D341Med (cell line): ENCODE results near the gene OR9A2.

Experiments
- DNase-seq: peaks from one replicate; pipeline ENCODE4 v3.0.0; 2012; ENCODE audit warnings: low spot score

OR9A2 gene, protein sequence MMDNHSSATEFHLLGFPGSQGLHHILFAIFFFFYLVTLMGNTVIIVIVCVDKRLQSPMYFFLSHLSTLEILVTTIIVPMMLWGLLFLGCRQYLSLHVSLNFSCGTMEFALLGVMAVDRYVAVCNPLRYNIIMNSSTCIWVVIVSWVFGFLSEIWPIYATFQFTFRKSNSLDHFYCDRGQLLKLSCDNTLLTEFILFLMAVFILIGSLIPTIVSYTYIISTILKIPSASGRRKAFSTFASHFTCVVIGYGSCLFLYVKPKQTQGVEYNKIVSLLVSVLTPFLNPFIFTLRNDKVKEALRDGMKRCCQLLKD

DNA sequence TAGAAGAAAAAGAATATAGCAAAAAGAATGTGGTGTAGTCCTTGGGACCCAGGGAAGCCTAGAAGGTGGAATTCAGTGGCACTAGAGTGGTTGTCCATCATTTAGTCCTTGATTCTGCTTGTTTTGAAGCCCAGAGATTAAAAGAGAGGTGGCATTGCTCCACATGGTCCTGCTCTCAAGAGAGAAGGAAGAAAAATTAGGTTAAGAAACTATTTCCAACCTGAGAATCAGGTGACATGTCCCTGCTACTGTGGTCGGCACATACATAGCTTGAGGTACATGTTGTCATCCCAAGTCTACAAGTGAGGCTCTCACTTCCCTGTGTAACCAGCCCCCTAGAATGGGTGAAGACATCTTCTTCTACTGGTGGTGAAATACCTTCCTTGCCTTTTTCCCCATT is at the start of gene OR9A2:
Gene OR9A2, minus strand, starts transcription at position 101 of the 400 bp plus-strand sequence. Its CDS starts 0 bp downstream, at position 101.
- DNase-seq: no peak

DNA sequence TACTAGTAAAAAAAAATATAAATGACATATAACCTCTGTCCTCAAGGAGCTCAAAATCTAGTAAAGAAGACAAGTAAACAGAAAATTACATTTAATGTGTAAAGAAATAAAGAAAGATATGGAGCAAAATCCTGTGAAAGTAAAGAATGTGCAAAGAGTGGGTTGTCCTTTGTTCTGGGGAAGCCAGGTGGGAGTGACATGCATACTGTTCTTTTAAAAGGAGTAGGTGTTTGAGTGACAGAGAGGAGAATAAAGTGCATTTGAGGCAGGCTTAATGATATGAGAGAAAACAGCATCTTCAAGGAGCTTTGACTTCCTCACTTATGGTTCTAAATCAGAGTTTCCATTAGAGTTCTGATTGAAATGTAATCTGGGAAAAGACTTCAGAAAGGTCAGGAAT is 47.2 kb upstream of the OR9A2 start:
- DNase-seq: no peak

DNA sequence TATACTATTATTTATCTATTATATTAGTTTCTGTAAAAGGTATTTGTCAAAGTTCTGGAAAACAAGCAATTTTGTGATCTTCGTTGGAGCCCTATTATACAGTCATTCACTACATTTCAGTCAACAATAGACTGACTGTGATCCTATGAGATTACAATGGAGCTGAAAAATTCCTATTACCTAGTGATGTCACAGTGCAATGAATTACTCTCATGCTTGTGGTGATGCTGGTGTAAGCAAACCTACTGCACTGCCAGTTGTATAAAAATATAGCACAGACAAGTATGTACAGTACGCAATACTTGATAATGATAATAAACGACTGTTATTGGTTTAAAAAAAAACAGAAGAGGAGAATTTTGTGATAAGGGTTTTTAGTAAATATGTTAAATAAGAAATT is 46.6 kb upstream of the OR9A2 start:
- no peak for DNase-seq

DNA sequence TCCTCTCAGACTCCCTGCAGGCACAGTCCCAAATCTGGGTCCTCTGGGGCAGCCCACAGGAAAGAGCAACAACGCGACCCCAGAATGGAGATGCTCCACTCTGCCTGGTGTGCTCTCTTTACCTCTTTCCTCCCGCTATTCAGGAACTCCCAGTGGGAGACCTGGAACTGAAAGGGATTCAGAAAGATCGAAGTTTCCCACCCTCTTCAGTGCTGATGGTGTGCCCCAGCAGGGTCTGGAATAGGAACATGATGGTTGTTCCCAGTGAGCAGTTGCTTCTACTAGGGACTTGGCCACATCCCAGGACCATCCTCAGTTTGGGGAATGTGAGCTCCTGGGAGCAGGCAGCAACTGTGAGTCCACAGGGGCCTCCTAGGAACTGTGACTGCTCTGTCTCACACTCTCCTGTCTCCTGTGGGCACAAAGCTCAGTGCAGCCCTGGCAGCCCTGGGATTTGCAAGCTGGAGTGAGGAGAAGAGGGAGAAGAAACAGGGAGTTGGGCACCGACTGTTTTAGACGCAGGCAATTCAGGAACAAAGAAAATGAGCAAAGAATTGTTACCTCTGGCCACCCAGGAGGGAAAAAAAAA is 43.1 kb upstream of the OR9A2 start:
- DNase-seq: no peak

DNA sequence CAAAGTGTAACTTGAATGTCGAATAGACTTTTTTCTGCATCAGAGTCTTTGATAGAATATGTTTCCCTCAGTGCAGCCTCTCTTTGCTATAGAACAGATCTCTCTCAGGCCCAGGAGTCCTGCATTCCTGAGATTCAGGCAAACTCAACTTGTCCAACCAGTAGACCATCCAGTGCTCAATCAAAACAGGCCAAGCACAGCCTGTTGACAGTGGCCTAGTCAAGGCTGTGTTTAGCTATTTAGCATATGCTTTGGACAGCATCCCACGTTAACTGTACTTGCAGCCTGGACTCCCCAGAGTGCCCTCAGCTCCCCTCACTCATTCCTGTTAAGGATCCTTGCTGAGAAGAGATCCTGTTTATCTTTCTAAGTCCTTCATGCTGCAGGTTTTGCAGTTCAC is 41.5 kb upstream of the OR9A2 start:
- no peak for DNase-seq

DNA sequence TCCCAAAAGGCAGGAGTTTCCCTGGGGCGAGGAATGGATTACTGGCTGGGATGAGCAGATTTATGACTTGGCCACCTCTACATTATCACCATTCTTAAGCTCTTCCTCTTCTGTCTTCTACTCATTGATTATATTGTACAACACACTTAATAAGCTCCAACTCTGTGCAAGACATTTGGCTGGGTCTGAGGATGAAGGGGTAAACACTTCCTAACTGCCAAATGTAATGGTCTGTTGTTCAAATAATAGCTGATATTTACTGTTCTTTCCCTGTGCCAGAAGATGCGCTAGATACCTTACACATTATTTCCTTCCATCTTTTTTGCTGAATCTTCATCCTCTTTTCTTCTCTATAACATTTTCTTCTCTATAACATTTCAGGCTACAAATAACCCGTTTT is 36.8 kb upstream of the OR9A2 start:
- DNase-seq: no peak

DNA sequence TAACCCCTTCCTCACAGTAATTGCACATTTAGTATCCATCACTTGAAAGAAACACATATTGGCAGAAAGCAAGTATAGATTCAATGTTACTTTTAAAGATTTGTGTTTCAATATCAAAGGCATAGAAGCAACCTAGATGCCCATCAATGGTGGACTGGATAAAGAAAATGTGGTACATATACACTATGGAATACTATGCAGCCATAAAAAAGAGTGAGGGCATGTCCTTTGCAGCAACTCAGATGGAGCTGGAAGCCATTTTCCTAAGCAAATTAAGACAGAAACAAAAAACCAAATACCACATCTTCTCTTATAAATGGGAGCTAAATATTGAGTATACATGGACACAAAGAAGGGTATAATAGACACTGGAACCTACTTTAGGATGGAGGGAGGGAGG is 28.8 kb upstream of the OR9A2 start:
- DNase-seq: no peak

DNA sequence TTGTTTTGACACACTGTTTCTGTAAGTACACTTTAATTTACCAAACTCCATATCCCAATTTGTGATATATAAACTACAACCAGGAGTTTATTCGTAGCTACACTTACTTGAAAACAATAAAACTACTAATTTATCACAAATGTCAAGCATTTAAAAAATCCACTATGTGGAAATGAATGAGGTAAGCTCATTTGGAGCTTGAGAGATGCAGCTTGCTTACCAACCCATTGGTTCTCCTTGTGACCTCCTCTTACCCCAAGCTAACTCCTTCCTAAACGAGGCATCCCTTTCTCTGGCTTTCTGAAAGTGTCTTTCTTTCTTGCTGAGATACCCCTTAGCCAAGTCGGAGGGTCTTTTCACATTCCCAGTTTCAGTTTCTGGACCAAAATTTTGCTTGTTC is 27.7 kb upstream of the OR9A2 start:
- DNase-seq: no peak

DNA sequence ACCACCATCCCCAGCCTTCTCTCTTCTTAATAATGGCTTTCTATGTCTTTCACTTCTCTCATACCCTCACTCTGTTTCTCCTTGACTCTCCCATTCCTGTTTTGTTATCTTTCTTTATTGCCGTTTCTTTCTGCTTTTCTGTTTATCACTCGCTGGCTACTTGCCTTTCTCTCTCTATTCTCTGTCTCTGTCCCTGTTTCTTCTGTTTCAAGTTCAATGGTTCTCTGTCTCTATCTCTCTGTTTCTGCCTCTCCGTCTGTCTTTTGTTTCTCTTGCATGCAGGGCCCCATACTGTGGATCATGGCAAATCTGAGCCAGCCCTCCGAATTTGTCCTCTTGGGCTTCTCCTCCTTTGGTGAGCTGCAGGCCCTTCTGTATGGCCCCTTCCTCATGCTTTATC is 25.1 kb upstream of the OR9A2 start, which contains the start of gene OR6V1:
Gene OR6V1, plus strand, starts transcription at position 301 of the 400 bp plus-strand sequence. Its CDS starts 0 bp downstream, at position 301.
- DNase-seq: no peak

DNA sequence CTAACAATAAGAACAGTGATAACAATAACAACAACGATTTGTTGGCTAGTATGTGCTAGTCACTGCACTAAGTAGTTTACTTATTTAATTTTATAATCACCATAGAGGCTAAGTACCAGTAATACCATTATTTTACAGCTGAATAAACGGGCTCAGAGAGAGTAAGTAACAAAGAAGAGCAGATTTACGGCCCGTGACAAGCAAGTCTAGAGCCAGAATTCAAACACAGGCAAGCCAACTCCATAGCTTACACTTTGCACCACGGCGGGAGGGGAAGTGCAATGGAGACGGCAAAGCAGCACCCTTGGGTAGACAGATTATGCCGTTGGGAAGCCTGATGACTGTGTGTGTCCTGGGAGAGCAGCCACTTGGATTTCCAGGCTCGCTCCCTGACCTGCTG is 24.0 kb upstream of the OR9A2 start:
- no peak for DNase-seq

DNA sequence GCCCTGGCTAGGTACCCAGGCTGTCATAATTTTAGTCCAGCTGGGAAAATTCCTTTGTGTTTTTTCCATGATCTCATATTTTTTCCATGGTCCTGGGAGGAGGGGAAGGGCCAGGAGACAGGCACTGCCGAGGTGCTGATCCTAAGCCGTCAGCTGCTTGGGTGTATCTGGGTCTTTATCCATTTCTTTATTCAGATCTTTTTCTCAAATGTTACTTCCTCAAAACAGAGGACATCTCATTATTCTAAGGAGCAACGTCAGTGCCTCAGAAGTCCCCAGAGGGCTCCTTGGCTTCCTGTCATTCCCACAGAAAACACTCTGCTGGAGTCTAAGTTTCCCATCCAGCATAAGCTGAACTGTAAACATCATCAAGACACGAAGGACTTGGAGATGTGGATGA is 22.4 kb upstream of the OR9A2 start:
- no peak for DNase-seq

DNA sequence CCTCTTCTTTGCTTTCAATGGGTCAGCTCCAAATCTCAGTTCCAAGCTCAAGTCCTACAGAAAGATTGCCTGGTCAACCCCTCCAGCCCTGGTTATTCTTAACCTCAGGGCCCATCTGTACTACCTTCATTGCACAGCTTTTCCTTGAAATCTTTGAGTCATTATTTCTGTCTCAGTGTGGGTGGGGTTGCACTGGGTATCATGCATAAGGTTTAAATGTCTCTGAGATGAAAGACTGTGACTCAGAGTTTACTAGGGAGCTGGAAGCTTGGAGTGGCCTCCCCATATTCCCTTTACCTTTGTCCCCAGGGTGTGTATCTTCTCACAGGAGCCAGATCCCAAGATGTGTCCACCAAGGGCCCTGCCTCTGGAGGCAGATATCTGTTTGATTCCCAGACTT is 21.9 kb upstream of the OR9A2 start:
- DNase-seq: no peak

DNA sequence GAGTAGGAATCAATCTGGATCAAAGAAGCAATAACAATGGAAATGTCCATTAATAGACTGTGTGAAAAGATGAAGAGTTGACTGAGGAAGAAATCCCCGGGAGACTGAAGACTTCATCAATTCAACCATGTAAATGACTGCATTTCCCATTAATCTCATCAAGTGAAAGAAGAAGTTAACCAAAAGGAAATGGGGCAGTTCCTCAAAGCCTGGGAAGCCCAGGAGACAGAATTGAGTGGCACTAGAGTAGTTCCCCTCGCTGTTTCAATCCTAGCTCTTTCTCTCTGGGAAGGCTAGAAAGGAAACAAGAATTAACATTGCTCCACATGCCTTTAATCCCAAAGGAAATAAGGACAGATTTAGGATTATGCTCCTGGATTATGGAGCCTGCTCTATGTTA is 20.4 kb upstream of the OR9A2 start:
- DNase-seq: no peak

DNA sequence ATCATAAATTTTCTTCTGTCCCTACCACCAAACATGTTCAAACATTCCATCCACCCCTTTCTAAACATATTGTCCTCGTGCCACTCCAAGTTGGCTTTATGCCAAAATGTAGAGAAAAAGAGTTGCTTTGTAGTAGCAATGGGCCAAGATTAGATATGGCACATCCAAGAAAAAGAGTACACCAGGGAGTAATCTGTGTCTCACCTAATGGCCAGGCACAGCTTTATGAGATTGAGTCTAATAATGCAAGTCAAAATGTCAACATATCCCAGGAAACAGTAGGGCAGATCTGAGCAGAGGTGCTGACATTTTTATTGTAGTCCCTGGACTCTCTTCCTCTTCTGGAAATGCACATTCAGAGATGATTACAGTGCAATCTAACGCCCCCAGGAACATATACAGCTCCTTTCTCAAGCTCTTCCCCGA is 19.5 kb upstream of the OR9A2 start:
- DNase-seq: no peak

DNA sequence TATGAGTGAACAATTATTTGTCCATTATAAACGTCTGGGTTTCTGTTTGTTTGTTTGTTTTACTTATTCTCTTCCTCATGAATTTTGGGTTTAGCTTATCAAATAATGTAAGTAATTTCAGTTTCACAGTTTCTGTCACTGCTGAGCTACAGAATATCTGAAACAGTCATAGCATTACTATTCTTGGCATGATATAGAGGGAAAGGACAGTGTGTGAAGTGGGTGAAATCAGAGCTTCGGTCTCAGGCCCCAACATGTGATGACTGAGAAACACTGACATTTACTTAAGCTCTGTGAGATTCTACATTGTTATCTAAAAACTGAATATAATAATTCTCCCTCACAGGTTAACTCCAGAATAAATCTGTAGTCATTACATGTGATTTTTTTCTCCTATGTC is 16.5 kb upstream of the OR9A2 start:
- DNase-seq: no peak

DNA sequence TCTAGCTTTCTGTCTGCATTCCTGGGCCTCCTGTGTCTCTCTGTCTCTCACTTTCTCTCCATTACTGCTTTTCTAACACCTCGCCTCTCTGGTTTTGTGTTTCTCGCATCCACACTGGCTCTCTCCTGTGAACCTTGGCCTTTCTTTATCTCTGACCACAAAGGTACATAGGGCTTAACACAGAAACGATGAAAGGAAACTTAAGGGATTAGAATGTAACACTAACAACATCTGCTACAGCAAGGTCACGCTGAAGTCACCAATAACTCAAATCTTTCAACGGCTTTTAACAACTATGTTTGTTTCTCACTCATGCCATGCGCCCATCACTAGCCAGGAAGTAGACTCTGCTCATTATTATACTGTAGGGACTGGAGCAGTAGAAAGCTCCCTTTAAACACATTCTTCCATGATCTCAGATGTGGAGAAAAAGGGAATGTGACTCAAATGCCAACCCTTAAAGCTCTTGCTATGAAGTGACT is 15.9 kb upstream of the OR9A2 start:
- DNase-seq: no peak

DNA sequence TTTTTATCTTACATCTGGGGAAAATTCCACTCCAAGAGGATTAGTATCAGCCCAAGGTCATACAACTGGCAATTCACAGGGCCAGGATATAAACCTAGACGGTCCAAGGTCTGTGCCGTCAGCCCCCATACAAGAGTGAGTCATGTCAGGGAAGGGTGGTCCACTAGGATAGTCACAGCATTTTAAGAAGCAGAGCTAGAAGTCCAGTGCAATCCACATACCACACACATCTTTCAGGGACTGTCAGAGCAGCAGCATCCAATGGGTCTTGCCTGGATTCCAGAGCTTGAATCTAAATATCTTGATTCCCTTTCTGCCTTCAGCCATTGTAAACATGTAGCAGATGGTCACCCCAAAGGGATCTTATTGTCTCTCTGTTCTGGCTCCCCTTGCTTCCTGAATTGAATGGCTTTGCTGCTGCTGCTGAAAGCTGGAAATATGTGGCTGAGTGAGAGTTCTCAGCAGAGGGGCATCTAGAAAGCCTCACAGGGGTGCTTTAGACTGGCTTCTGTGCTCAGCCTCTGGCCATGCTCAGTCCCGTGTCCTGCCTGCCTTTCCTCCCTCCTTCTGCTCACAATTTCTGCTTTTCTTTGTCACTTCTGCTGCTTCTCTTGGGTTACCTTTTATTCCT is 15.3 kb upstream of the OR9A2 start:
- no peak for DNase-seq

DNA sequence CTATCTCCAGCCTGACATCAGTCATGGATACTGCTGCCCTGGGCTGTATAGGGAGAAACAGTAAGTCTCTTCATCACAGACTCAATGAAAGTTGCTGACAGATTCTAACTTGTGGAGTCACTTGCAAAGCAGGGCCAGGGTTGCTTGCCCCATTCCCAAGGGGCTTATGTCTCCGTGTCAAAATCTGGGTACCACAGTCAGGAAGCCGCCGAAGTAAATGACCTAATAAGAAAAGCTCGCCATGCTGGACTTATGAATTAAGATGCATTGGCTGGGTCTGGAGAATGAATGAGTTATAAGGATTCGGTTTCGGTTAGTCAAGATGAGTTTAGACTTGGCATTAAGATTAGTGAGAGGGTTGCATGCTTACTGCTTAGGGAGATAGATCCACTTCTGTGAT is 14.4 kb upstream of the OR9A2 start:
- DNase-seq: no peak

DNA sequence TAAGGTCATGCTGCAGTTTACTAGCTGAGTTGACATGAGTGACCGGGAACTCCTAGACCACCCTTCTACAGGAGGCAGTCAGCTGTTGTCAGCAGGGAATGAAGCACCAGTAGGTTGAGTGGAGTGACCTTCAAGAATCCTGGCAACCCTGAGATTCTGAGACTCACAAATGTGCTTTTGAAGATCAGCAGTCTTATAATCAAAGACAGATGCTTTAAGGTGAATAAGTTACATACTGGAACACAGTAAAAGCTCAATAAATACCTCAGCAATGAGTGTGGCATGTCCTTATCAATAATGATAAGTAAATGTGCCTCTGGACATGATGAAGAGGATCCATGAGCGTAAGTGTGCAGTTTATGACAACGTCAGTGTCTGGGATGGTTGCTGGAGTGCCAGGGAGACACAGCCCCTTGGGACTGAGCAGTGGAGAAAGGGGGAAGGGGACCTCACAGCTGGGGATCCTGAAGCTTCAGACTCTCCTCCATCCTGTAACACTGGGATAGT is 13.3 kb upstream of the OR9A2 start:
- DNase-seq: no peak

DNA sequence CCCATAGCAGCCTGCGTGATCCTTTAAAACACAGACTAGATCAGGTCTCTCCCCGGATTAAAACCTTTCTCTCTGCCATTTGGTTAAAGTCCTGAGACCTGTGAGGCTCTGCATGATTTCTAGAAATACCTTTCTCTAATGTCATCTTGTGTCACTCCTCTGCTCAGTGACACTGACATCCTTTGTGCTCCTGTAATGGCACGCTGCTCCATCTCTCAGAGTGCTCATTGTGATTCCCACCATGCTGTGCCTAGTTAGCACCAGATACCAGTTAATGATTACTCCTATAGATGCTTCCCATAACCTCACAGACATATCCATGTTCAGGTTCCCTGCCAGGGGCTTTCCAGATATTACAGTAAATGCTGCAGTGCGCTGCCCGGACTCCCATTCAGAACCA is 11.7 kb upstream of the OR9A2 start:
- DNase-seq: no peak

DNA sequence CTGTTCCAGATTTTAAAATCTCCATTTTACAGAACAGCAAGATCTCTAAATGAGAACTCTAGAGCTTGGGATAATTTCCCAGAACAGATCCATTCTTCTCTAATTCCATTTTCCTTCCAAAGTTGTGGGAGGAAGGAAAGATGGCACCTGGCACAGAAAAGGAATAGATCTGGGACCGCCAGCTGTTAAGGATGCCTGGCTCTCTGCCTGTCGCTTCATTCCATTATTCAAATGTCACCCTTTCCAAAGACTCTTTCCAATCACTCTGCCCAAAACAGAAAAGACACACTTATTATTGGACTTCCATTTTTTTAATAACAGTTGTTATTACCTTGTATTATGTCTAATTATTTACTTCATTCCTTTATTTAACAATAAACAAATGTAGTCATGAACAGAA is 751 bp upstream of the OR9A2 start:
- no peak for DNase-seq

DNA sequence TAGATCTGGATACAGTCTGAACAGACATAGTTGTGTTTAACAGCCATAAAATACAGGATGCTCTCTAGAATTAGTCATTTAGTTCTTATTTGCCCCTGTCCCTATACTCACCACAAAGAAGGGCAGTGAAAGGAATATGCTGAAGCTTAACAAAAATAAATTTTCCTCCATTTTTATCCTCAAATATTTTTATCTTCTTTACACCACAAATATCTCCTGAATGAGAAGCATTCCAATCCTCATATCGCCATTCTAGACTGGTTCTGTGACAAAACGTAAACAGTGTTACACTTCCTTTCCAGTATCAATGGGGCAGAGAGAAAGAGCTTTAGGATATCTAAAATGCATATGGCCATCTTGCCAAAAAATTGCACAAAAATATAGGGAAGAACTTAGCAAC is 1.6 kb downstream of the OR9A2 start:
- DNase-seq: no peak

DNA sequence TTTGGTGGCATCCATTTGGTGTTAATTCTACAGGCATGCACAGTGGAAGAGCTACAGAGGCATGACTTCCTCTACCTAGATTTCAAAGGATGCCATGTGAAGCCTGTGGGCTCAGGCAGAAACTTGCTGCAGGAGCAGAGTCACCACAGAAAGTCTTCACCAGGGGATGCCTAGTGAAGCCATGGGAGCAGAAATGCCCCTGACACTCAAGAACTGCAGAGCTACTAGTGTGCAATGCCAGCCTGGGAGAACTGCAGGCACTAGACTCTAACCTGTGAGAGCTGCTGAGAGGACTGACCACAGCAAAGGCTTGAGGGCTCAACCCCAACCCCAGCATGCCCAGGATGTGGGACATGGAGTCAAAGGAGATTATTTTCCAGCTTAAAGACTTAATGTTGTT is 3.9 kb downstream of the OR9A2 start:
- no peak for DNase-seq
